PFSK-1 (cell line): ENCODE data around the gene ITPRID1.

Experiments used
- FOXP2 ChIP-seq: optimal IDR thresholded peaks from 2 replicates; pipeline ENCODE3; 2011; ENCODE audit warnings: borderline replicate concordance, control low read depth, inconsistent platforms; ENCODE audit not compliant: insufficient read depth; ENCODE audit errors: extremely low read length, extremely low read depth
- POLR2AphosphoS5 ChIP-seq: IDR thresholded peaks from 2 replicates; pipeline ENCODE4 v1.6.1; 2012; ENCODE audit warnings: low read depth, mild to moderate bottlenecking, control low read depth, low read length, moderate library complexity
- REST ChIP-seq, 2 experiments: IDR thresholded peaks; 2 replicates each; pipeline versions ENCODE4 v1.6.1 to v1.8.0; 2011 to 2012; ENCODE audit warnings: low read depth in 2 of 2, low read length in 2 of 2, control low read depth in 1 of 2, inconsistent platforms in 1 of 2, mild to moderate bottlenecking in 1 of 2, moderate library complexity in 1 of 2; ENCODE audit not compliant: insufficient read depth in 1 of 2
- SIN3A ChIP-seq: IDR thresholded peaks from 2 replicates; pipeline ENCODE4 v1.6.1; 2012; ENCODE audit warnings: mild to moderate bottlenecking, low read length, moderate library complexity, borderline replicate concordance; ENCODE audit not compliant: insufficient read depth
- TAF1 ChIP-seq: IDR thresholded peaks from 2 replicates; pipeline ENCODE4 v1.6.1; 2012; ENCODE audit warnings: low read length, control low read depth, borderline replicate concordance; ENCODE audit not compliant: insufficient read depth

DNA sequence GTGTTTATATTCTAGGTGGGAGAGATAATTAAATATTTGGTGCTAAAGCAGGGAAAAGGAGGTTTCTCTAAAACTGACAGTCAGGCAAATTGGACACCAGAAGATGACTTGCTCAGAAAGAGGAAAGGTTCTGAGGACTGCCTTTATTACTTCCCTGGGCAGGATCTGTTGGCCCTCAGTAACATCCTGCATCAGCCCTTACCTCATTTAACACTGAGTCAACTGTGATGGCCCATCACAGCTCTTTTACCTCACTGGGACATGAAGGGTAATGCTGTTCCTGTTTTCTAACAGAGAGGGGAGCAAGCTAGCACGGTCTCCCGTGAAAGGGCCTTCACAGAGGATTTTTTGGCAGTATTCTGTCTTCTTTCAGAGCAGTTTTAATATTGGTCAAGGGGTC lies 185.2 kb downstream of the ITPRID1 start:
- TF ChIP-seq TAF1: no peak
- TF ChIP-seq POLR2AphosphoS5: no peak
- TF ChIP-seq REST (IDR thresholded peaks at IDR 0.05; ENCODE audit: insufficient read depth in 1 of 2, low read depth in 2 of 2, low read length in 2 of 2): no peak
- TF ChIP-seq SIN3A: no peak
- no peak for TF ChIP-seq FOXP2
